Measurements from ENCODE around the gene TCF12. TPM values are rescaled to one million over a fixed set of nuclear protein-coding genes. Genes with fewer than 3 reads are reported as not detected.

Gene TCF12
- total RNA-seq, 1 experiment from 2014 or later = 76.7 TPM

DNA sequence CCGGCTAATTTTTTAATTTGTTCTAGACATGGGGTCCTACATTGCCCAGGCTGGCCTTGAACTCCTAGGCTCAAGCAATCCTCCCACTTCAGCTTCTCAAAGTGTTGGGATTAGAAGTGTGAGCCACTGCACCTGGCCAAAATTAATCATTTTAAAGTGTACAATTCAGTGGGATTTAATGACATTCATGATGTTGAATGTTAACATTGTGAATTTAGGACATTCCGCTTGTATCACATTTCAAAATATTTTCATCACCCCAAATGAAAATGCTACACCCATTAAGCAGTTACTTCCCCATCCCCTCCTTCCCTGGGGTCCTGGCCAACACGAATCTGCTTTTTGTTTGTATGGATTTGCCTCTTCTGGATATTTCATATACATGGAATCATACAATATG is 395.8 kb downstream of the TCF12 start:
- H2AK5ac ChIP-seq (ENCODE audit: insufficient read length, low read length) = no peak overlapping the region
- no peaks in the 10 kb centered on the region for H3K27me3 ChIP-seq (ENCODE audit: insufficient read depth, low read length)
- Mint-ChIP-seq H3K4me3 (no peak overlapping the region), H3K9me3 (no peaks in the 10 kb centered on the region; a peak in 2 of 5 replicates), H3K4me1 (peaks cover 4 to 13% of the 10 kb centered on the region in 2 experiments; a peak in 2 of 4 replicates), H3K27me3 (ENCODE audit: low read depth) (no peaks in the 10 kb centered on the region; the same call in 1 of the 2 replicates), H3K36me3 (ENCODE audit: insufficient read depth in 1 of 3, low read depth in 3 of 3) (no peaks in the 10 kb centered on the region; a peak in 1 of 7 replicates), H3K27ac (no peak overlapping the region; a peak in 1 of 7 replicates)
- H3K4ac ChIP-seq (ENCODE audit: low read depth, low read length) = no peak overlapping the region
- H3K9me3 ChIP-seq (ENCODE audit: control insufficient read depth, low read depth, low read length) = no peaks in the 10 kb centered on the region
- H3K56ac ChIP-seq (ENCODE audit: insufficient read length, low read depth, low read length) = no peak overlapping the region
- H3K79me2 ChIP-seq (ENCODE audit: insufficient read depth, low read length) = no peaks in the 10 kb centered on the region
- no peaks in the 10 kb centered on the region for H4K20me1 ChIP-seq (ENCODE audit: control insufficient read depth, insufficient read depth, insufficient read length)
- no peak overlapping the region for H3K18ac ChIP-seq (ENCODE audit: insufficient read length, low read depth, low read length)
- H4K8ac ChIP-seq (replicated peaks; ENCODE audit: insufficient read length, low read depth, low read length) = no peak overlapping the region
- no peak overlapping the region for H2BK5ac ChIP-seq (ENCODE audit: insufficient read length, low read length)
- no peak overlapping the region for H3T11ph ChIP-seq (ENCODE audit: low read length)
- no peak overlapping the region for H3K14ac ChIP-seq (ENCODE audit: insufficient read depth, low read length)
- no peaks in the 10 kb centered on the region for H3K4me1 ChIP-seq (ENCODE audit: insufficient read depth, low read length)
- no peaks in the 10 kb centered on the region for H3K23me2 ChIP-seq (ENCODE audit: insufficient read length, low read depth, low read length, poor library complexity, severe bottlenecking)
- H3K9ac ChIP-seq (ENCODE audit: extremely low read depth, insufficient read length, low read length) = no peak overlapping the region
- no peak overlapping the region for H2BK15ac ChIP-seq (ENCODE audit: low read depth, low read length)
- H2AFZ ChIP-seq (ENCODE audit: low read length) = no peak overlapping the region
- no peak overlapping the region for H2BK12ac ChIP-seq (ENCODE audit: insufficient read length, low read depth, low read length)
- no peaks in the 10 kb centered on the region for H3K79me1 ChIP-seq (ENCODE audit: insufficient read depth, low read depth, low read length, poor library complexity, severe bottlenecking)
- no peak overlapping the region for H4K5ac ChIP-seq (ENCODE audit: insufficient read length, low read depth, low read length)
- no peak overlapping the region for H4K91ac ChIP-seq (ENCODE audit: insufficient read length, low read depth, low read length)
- TF ChIP-seq, protein P1, sequence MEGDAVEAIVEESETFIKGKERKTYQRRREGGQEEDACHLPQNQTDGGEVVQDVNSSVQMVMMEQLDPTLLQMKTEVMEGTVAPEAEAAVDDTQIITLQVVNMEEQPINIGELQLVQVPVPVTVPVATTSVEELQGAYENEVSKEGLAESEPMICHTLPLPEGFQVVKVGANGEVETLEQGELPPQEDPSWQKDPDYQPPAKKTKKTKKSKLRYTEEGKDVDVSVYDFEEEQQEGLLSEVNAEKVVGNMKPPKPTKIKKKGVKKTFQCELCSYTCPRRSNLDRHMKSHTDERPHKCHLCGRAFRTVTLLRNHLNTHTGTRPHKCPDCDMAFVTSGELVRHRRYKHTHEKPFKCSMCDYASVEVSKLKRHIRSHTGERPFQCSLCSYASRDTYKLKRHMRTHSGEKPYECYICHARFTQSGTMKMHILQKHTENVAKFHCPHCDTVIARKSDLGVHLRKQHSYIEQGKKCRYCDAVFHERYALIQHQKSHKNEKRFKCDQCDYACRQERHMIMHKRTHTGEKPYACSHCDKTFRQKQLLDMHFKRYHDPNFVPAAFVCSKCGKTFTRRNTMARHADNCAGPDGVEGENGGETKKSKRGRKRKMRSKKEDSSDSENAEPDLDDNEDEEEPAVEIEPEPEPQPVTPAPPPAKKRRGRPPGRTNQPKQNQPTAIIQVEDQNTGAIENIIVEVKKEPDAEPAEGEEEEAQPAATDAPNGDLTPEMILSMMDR (conservative IDR thresholded peaks at IDR 0.05) = no peak
- H2BK20ac ChIP-seq (ENCODE audit: low read depth, low read length, poor library complexity, severe bottlenecking) = no peak overlapping the region
- H3K27ac ChIP-seq (ENCODE audit: insufficient read length, low read depth, low read length) = no peak overlapping the region
- WGBS (ENCODE audit: extremely low coverage, insufficient read length, low lambda C conversion rate) = no CpG with 5 or more reads among the region's 3 CpGs
- no peak overlapping the region for H2BK120ac ChIP-seq (ENCODE audit: low read depth, low read length, poor library complexity, severe bottlenecking)
- H3K23ac ChIP-seq (ENCODE audit: insufficient read length, low read depth, low read length) = no peak overlapping the region
- DNase-seq = no peak
- H3K4me2 ChIP-seq (ENCODE audit: insufficient read depth, insufficient read length, low read length) = no peak overlapping the region

All from H9 (cell line).